ENCODE measurements around the gene FBLN5. TPM values are rescaled to one million over a fixed set of nuclear protein-coding genes. Genes with fewer than 3 reads are reported as not detected.

Gene FBLN5
- polyA plus RNA-seq, 3 donors = 0.16 TPM; not detected in 2

GRCh38 chr14:91882776-91883175 lies 64.7 kb downstream of the FBLN5 start:
- Mint-ChIP-seq H3K36me3 (no peaks in the 10 kb centered on the region), H3K4me1 (no peaks in the 10 kb centered on the region), H3K27ac (no peak overlapping the region), H3K27me3 (ENCODE audit: low read depth in 3 of 3) (no peaks in the 10 kb centered on the region), H3K4me3 (no peak overlapping the region), H3K9me3 (peaks cover 0 to 1% (median 0%) of the 10 kb centered on the region in 7 donors)
- Histone ChIP-seq H3K9ac (ENCODE audit: insufficient read depth, low read length, poor library complexity, severe bottlenecking) (no peak overlapping the region), H4K20me1 (ENCODE audit: insufficient read depth, low read length) (no peaks in the 10 kb centered on the region), H3K27ac (ENCODE audit: low read depth in 1 of 2, low read length in 2 of 2) (no peak overlapping the region), H3K4me3 (replicated peaks in 1 of 3; ENCODE audit: low read depth in 2 of 3, low read length in 3 of 3) (no peak overlapping the region), H3K4me1 (ENCODE audit: control insufficient read depth in 1 of 2, insufficient read depth in 2 of 2, low read length in 2 of 2) (no peaks in the 10 kb centered on the region), H3K4me2 (replicated peaks; ENCODE audit: extremely low read depth, low read length, poor library complexity, severe bottlenecking) (no peak overlapping the region), H3K79me2 (ENCODE audit: insufficient read depth, low read length) (no peaks in the 10 kb centered on the region), H3K9me3 (replicated peaks in 1 of 2; ENCODE audit: control insufficient read depth in 1 of 2, insufficient read depth in 1 of 2, low read length in 2 of 2) (no peaks in the 10 kb centered on the region), H3K36me3 (replicated peaks in 1 of 2; ENCODE audit: control insufficient read depth in 1 of 2, insufficient read depth in 2 of 2, low read length in 2 of 2) (no peaks in the 10 kb centered on the region), H3K27me3 (ENCODE audit: control insufficient read depth in 2 of 2, insufficient read depth in 2 of 2, low read length in 2 of 2) (no peaks in the 10 kb centered on the region), H2AFZ (ENCODE audit: insufficient read depth, low read depth, low read length, poor library complexity, severe bottlenecking) (no peak overlapping the region)
- DNase-seq = no peak
- TF ChIP-seq, protein P1, sequence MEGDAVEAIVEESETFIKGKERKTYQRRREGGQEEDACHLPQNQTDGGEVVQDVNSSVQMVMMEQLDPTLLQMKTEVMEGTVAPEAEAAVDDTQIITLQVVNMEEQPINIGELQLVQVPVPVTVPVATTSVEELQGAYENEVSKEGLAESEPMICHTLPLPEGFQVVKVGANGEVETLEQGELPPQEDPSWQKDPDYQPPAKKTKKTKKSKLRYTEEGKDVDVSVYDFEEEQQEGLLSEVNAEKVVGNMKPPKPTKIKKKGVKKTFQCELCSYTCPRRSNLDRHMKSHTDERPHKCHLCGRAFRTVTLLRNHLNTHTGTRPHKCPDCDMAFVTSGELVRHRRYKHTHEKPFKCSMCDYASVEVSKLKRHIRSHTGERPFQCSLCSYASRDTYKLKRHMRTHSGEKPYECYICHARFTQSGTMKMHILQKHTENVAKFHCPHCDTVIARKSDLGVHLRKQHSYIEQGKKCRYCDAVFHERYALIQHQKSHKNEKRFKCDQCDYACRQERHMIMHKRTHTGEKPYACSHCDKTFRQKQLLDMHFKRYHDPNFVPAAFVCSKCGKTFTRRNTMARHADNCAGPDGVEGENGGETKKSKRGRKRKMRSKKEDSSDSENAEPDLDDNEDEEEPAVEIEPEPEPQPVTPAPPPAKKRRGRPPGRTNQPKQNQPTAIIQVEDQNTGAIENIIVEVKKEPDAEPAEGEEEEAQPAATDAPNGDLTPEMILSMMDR (IDR thresholded peaks at IDR 0.05) = no peak
- WGBS (ENCODE audit: insufficient coverage) = no CpG with 5 or more reads among the region's 4 CpGs
- intact Hi-C loops (cut with micrococcal nuclease) = no loop called here

DNA sequence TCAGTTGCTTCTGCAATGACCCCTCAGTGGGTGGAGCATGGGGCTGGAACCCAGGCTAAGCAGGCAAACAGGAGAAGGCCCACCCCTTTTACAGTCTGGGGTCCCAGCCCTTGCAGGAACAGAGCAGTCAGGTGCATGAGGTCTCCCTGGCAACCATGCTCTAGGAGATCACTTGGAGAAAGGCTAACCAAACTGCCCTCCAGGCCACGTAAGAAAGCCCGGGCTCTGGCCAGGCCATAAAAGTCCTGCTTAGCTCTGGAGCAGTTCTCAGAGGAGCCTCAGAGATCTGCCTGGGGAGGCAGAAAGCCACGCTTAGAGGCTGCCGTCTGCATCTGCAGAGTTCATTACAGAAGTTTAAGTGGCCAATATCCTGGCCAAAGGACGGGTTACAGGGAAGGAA lies 65.1 kb downstream of the FBLN5 start:
- H3K4me1 ChIP-seq (ENCODE audit: control insufficient read depth in 1 of 2, insufficient read depth in 2 of 2, low read length in 2 of 2) = no peaks in the 10 kb centered on the region
- no peak overlapping the region for H3K27ac Mint-ChIP-seq
- DNase-seq = no peak
- TF ChIP-seq, protein P1 (IDR thresholded peaks at IDR 0.05) = no peak
- 87% methylated on average over 5 of the region's 5 CpGs for WGBS (ENCODE audit: insufficient coverage)
- H3K27ac ChIP-seq (ENCODE audit: low read depth in 1 of 2, low read length in 2 of 2) = no peak overlapping the region
- no peaks in the 10 kb centered on the region for H3K27me3 Mint-ChIP-seq (ENCODE audit: low read depth in 3 of 3)
- H3K4me3 ChIP-seq (replicated peaks in 1 of 3; ENCODE audit: low read depth in 2 of 3, low read length in 3 of 3) = no peak overlapping the region
- no peaks in the 10 kb centered on the region for H3K27me3 ChIP-seq (ENCODE audit: control insufficient read depth in 2 of 2, insufficient read depth in 2 of 2, low read length in 2 of 2)
- no peaks in the 10 kb centered on the region for H3K79me2 ChIP-seq (ENCODE audit: insufficient read depth, low read length)
- H3K36me3 ChIP-seq (replicated peaks in 1 of 2; ENCODE audit: control insufficient read depth in 1 of 2, insufficient read depth in 2 of 2, low read length in 2 of 2) = no peaks in the 10 kb centered on the region
- intact Hi-C loops (cut with micrococcal nuclease) = no loop called here
- H3K9me3 Mint-ChIP-seq = peaks cover 0 to 1% (median 0%) of the 10 kb centered on the region in 7 donors
- no peaks in the 10 kb centered on the region for H4K20me1 ChIP-seq (ENCODE audit: insufficient read depth, low read length)
- H3K9me3 ChIP-seq (replicated peaks in 1 of 2; ENCODE audit: control insufficient read depth in 1 of 2, insufficient read depth in 1 of 2, low read length in 2 of 2) = no peaks in the 10 kb centered on the region
- H2AFZ ChIP-seq (ENCODE audit: insufficient read depth, low read depth, low read length, poor library complexity, severe bottlenecking) = no peak overlapping the region
- H3K9ac ChIP-seq (ENCODE audit: insufficient read depth, low read length, poor library complexity, severe bottlenecking) = no peak overlapping the region
- H3K4me1 Mint-ChIP-seq = peaks cover 2% of the 10 kb centered on the region
- H3K36me3 Mint-ChIP-seq = no peaks in the 10 kb centered on the region
- H3K4me2 ChIP-seq (replicated peaks; ENCODE audit: extremely low read depth, low read length, poor library complexity, severe bottlenecking) = no peak overlapping the region
- H3K4me3 Mint-ChIP-seq = no peak overlapping the region

Data from CD14-positive monocyte (primary cell).